WTC11 (cell line): Measurements from ENCODE around the gene PLSCR4. TPM values are rescaled to one million over a fixed set of nuclear protein-coding genes. Genes with fewer than 3 reads are reported as not detected.

ENCODE experiments used
- ATAC-seq: fragments of 200-7000 bp; cut with Tn5 transposase; 2 replicates; pipeline ENCODE4 v1.10.0; 2021; ENCODE audit warnings: mild to moderate bottlenecking, moderate library complexity
- CTCF ChIA-PET: fragments of 300-600 bp; sonication (Branson Sonifier 250); formaldehyde crosslinking; loops from one replicate; lab custom pipeline; 2021; ENCODE audit warnings: antibody characterized with exemption; lab: Charles Lee
- POLR2A ChIA-PET: fragments of 350-600 bp; sonication (Branson Sonifier 250); formaldehyde crosslinking; loops from one replicate; lab custom pipeline; 2021; ENCODE audit warnings: antibody characterized with exemption; lab: Charles Lee
- DNase-seq: peaks from one replicate; pipeline ENCODE4 v3.0.0; 2021; ENCODE audit warnings: low spot score
- H3K27ac Mint-ChIP-seq: 2 replicates; pipeline ENCODE4 v1.8.0; 2021; ENCODE audit warnings: mixed read lengths
- H3K27me3 Mint-ChIP-seq: 2 replicates; pipeline ENCODE4 v1.8.0; 2021; ENCODE audit warnings: low read depth, mild to moderate bottlenecking, moderate library complexity, mixed read lengths
- H3K36me3 Mint-ChIP-seq: 2 replicates; pipeline ENCODE4 v1.8.0; 2021; ENCODE audit warnings: mixed read lengths
- H3K4me1 Mint-ChIP-seq: 2 replicates; pipeline ENCODE4 v1.8.0; 2022; ENCODE audit warnings: mixed read lengths
- H3K4me3 Mint-ChIP-seq: 2 replicates; pipeline ENCODE4 v1.8.0; 2021; ENCODE audit warnings: mild to moderate bottlenecking, moderate library complexity, mixed read lengths
- H3K9me3 Mint-ChIP-seq: 2 replicates; pipeline ENCODE4 v1.8.0; 2021; ENCODE audit warnings: mixed read lengths
- CBFB ChIP-seq: sonication (generic); formaldehyde crosslinking; IDR thresholded peaks from 2 replicates; pipeline ENCODE4 v1.8.1; 2022; ENCODE audit warnings: mild to moderate bottlenecking, low read depth, missing genetic modification reagents
- ELF4 ChIP-seq: sonication (generic); formaldehyde crosslinking; IDR thresholded peaks from 2 replicates; pipeline ENCODE4 v1.8.1; 2022; ENCODE audit warnings: low read depth, mild to moderate bottlenecking, moderate library complexity, missing genetic modification reagents
- EMX1 ChIP-seq: fragments of 250-450 bp; sonication (Bioruptor Pico); IDR thresholded peaks from 2 replicates; pipeline ENCODE4 v1.8.0; 2021; ENCODE audit warnings: mild to moderate bottlenecking
- ESRRA ChIP-seq: sonication (generic); formaldehyde crosslinking; IDR thresholded peaks from 2 replicates; pipeline ENCODE4 v1.8.1; 2022; ENCODE audit warnings: mild to moderate bottlenecking, missing genetic modification reagents, borderline replicate concordance
- FOXJ3 ChIP-seq: sonication (generic); formaldehyde crosslinking; IDR thresholded peaks from 2 replicates; pipeline ENCODE4 v1.9.0; 2021; ENCODE audit warnings: missing genetic modification reagents, mild to moderate bottlenecking, borderline replicate concordance
- NFATC4 ChIP-seq: fragments of 250-450 bp; sonication (Bioruptor Pico); IDR thresholded peaks from 2 replicates; pipeline ENCODE4 v1.9.0; 2021; ENCODE audit warnings: mild to moderate bottlenecking
- OVOL2 ChIP-seq: fragments of 250-450 bp; sonication (Bioruptor Pico); IDR thresholded peaks from 2 replicates; pipeline ENCODE4 v1.9.0; 2021; ENCODE audit warnings: mild to moderate bottlenecking, borderline replicate concordance
- SMAD3 ChIP-seq: sonication (generic); formaldehyde crosslinking; IDR thresholded peaks from 2 replicates; pipeline ENCODE4 v1.8.0; 2022; ENCODE audit warnings: missing genetic modification reagents, mild to moderate bottlenecking, borderline replicate concordance
- SMAD4 ChIP-seq: sonication (generic); formaldehyde crosslinking; IDR thresholded peaks from 2 replicates; pipeline ENCODE4 v1.8.0; 2022; ENCODE audit warnings: mild to moderate bottlenecking, missing genetic modification reagents
- TCF7 ChIP-seq: sonication (generic); formaldehyde crosslinking; IDR thresholded peaks from 2 replicates; pipeline ENCODE4 v1.8.0; 2022; ENCODE audit warnings: mild to moderate bottlenecking, low read depth, missing genetic modification reagents, moderate library complexity
- ZNF219 ChIP-seq: sonication (generic); formaldehyde crosslinking; IDR thresholded peaks from 2 replicates; pipeline ENCODE4 v1.8.0; 2023; ENCODE audit warnings: missing genetic modification reagents, mild to moderate bottlenecking, borderline replicate concordance
- ZNF232 ChIP-seq: sonication (generic); formaldehyde crosslinking; IDR thresholded peaks from 2 replicates; pipeline ENCODE4 v1.8.0; 2022; ENCODE audit warnings: mild to moderate bottlenecking, missing genetic modification reagents
- ZNF317 ChIP-seq: sonication (generic); formaldehyde crosslinking; IDR thresholded peaks from 2 replicates; pipeline ENCODE4 v1.8.1; 2023; ENCODE audit warnings: low read depth, mild to moderate bottlenecking, moderate library complexity, missing genetic modification reagents, borderline replicate concordance
- total RNA-seq: library from RNA; stranded (reverse); gene quantifications from 3 replicates; pipeline ENCODE4 v1.2.3, GENCODE V29; 2021
- TF ChIP-seq, protein P1 (sequence below): sonication (generic); formaldehyde crosslinking; IDR thresholded peaks from 2 replicates; pipeline ENCODE4 v1.8.0; 2023; ENCODE audit warnings: missing genetic modification reagents, mild to moderate bottlenecking, borderline replicate concordance
- TF ChIP-seq, protein P2 (sequence below): sonication (generic); formaldehyde crosslinking; IDR thresholded peaks from 2 replicates; pipeline ENCODE4 v1.8.0; 2022; ENCODE audit warnings: mild to moderate bottlenecking, missing genetic modification reagents
- TF ChIP-seq, protein P3 (sequence below): sonication (generic); formaldehyde crosslinking; IDR thresholded peaks from 2 replicates; pipeline ENCODE4 v1.8.1; 2022; ENCODE audit warnings: mild to moderate bottlenecking, moderate library complexity, missing genetic modification reagents
- TF ChIP-seq, protein P4 (sequence below): sonication (generic); formaldehyde crosslinking; IDR thresholded peaks from 2 replicates; pipeline ENCODE4 v1.8.0; 2023; ENCODE audit warnings: mild to moderate bottlenecking, missing genetic modification reagents
- TF ChIP-seq, protein P5 (sequence below): sonication (generic); formaldehyde crosslinking; IDR thresholded peaks from 2 replicates; pipeline ENCODE4 v1.8.0; 2022; ENCODE audit warnings: mild to moderate bottlenecking, missing genetic modification reagents
- TF ChIP-seq, protein P6 (sequence below): sonication (generic); formaldehyde crosslinking; conservative IDR thresholded peaks from 2 replicates; pipeline ENCODE4 v1.8.1; 2022; ENCODE audit warnings: mild to moderate bottlenecking, missing genetic modification reagents
- TF ChIP-seq, protein P7 (sequence below): sonication (generic); formaldehyde crosslinking; IDR thresholded peaks from 2 replicates; pipeline ENCODE4 v1.8.1; 2022; ENCODE audit warnings: mild to moderate bottlenecking, missing genetic modification reagents, moderate library complexity, borderline replicate concordance
- TF ChIP-seq, protein P8 (sequence below): fragments of 200-600 bp; IDR thresholded peaks from 2 replicates; pipeline ENCODE4 v1.8.0; 2022; ENCODE audit warnings: antibody characterized with exemption

The PLSCR4 gene
- total RNA-seq, 1 experiment from 2014 or later, result 3.5 TPM

DNA sequence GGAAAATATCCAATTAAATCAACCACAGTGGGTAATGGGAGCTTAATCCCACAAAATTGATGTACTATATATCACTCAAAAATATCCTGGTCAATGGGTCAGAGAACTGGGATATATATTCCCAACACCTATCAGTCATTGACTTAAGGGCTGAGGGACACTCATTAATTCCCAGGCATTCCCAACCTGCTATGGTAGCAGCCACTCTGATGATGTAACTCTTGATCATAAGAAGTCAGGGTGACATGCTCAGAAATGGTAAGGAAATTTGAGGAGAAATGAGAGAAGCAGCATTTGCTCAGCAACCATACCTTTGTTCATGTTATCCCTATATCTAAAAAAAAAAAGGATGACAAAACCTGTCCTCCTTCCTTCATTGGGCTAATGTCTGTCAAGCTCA is 86.8 kb downstream of the PLSCR4 start (continued):
- TF ChIP-seq, protein P1, sequence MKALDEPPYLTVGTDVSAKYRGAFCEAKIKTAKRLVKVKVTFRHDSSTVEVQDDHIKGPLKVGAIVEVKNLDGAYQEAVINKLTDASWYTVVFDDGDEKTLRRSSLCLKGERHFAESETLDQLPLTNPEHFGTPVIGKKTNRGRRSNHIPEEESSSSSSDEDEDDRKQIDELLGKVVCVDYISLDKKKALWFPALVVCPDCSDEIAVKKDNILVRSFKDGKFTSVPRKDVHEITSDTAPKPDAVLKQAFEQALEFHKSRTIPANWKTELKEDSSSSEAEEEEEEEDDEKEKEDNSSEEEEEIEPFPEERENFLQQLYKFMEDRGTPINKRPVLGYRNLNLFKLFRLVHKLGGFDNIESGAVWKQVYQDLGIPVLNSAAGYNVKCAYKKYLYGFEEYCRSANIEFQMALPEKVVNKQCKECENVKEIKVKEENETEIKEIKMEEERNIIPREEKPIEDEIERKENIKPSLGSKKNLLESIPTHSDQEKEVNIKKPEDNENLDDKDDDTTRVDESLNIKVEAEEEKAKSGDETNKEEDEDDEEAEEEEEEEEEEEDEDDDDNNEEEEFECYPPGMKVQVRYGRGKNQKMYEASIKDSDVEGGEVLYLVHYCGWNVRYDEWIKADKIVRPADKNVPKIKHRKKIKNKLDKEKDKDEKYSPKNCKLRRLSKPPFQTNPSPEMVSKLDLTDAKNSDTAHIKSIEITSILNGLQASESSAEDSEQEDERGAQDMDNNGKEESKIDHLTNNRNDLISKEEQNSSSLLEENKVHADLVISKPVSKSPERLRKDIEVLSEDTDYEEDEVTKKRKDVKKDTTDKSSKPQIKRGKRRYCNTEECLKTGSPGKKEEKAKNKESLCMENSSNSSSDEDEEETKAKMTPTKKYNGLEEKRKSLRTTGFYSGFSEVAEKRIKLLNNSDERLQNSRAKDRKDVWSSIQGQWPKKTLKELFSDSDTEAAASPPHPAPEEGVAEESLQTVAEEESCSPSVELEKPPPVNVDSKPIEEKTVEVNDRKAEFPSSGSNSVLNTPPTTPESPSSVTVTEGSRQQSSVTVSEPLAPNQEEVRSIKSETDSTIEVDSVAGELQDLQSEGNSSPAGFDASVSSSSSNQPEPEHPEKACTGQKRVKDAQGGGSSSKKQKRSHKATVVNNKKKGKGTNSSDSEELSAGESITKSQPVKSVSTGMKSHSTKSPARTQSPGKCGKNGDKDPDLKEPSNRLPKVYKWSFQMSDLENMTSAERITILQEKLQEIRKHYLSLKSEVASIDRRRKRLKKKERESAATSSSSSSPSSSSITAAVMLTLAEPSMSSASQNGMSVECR (CRISPR knock-in tag), result no peak

DNA sequence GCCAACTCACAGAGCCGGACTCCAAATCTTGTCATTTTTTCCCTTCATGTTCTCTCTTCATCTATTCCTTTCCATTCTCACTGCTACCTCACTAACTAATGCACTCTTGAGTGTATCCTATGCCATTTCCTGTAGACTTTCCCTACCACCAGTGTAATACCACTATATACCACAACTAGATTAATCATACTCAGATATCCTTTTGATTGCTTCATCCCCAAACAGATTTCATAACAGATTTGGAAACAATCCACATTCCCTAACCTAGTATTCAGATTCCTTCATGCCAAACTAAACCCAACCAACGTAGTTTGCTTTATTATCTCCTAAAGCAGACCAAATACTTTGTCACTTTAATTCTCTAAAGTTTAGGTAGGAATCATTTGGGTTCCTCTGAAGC is 87.3 kb downstream of the PLSCR4 start:
- no peaks in the 10 kb centered on the region for H3K9me3 Mint-ChIP-seq
- H3K4me1 Mint-ChIP-seq, result peaks cover 50% of the 10 kb centered on the region
- TF ChIP-seq EMX1 (no peak), SMAD3 (no peak), SMAD4 (CRISPR knock-in tag) (no peak), ELF4 (CRISPR knock-in tag) (no peak), ZNF317 (CRISPR knock-in tag) (no peak), TCF7 (CRISPR knock-in tag) (no peak), NFATC4 (CRISPR knock-in tag) (no peak)
- TF ChIP-seq, protein P2, sequence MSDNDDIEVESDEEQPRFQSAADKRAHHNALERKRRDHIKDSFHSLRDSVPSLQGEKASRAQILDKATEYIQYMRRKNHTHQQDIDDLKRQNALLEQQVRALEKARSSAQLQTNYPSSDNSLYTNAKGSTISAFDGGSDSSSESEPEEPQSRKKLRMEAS (CRISPR knock-in tag), result no peak
- TF ChIP-seq, protein P3, sequence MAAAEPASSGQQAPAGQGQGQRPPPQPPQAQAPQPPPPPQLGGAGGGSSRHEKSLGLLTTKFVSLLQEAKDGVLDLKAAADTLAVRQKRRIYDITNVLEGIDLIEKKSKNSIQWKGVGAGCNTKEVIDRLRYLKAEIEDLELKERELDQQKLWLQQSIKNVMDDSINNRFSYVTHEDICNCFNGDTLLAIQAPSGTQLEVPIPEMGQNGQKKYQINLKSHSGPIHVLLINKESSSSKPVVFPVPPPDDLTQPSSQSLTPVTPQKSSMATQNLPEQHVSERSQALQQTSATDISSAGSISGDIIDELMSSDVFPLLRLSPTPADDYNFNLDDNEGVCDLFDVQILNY (CRISPR knock-in tag), result no peak
- TF ChIP-seq, protein P4, sequence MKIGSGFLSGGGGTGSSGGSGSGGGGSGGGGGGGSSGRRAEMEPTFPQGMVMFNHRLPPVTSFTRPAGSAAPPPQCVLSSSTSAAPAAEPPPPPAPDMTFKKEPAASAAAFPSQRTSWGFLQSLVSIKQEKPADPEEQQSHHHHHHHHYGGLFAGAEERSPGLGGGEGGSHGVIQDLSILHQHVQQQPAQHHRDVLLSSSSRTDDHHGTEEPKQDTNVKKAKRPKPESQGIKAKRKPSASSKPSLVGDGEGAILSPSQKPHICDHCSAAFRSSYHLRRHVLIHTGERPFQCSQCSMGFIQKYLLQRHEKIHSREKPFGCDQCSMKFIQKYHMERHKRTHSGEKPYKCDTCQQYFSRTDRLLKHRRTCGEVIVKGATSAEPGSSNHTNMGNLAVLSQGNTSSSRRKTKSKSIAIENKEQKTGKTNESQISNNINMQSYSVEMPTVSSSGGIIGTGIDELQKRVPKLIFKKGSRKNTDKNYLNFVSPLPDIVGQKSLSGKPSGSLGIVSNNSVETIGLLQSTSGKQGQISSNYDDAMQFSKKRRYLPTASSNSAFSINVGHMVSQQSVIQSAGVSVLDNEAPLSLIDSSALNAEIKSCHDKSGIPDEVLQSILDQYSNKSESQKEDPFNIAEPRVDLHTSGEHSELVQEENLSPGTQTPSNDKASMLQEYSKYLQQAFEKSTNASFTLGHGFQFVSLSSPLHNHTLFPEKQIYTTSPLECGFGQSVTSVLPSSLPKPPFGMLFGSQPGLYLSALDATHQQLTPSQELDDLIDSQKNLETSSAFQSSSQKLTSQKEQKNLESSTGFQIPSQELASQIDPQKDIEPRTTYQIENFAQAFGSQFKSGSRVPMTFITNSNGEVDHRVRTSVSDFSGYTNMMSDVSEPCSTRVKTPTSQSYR (CRISPR knock-in tag), result no peak
- TF ChIP-seq, protein P5, sequence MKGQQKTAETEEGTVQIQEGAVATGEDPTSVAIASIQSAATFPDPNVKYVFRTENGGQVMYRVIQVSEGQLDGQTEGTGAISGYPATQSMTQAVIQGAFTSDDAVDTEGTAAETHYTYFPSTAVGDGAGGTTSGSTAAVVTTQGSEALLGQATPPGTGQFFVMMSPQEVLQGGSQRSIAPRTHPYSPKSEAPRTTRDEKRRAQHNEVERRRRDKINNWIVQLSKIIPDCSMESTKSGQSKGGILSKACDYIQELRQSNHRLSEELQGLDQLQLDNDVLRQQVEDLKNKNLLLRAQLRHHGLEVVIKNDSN, result no peak
- ATAC-seq (no peak), DNase-seq (no peak)
- H3K36me3 Mint-ChIP-seq, result no peaks in the 10 kb centered on the region
- ChIA-PET CTCF (interaction anchor here (1.0 to 1.1 kb wide), 2 partner anchors 26 to 98 kb away, joined by 3 to 6 read pairs; no protein-coding TSS in a partner anchor), POLR2A (no interaction called here)
- peak overlapping the region; percentile 2; the same call in 1 of the 2 replicates for H3K27ac Mint-ChIP-seq
- H3K27me3 Mint-ChIP-seq, result peaks cover 16% of the 10 kb centered on the region
- no peak overlapping the region for H3K4me3 Mint-ChIP-seq

DNA sequence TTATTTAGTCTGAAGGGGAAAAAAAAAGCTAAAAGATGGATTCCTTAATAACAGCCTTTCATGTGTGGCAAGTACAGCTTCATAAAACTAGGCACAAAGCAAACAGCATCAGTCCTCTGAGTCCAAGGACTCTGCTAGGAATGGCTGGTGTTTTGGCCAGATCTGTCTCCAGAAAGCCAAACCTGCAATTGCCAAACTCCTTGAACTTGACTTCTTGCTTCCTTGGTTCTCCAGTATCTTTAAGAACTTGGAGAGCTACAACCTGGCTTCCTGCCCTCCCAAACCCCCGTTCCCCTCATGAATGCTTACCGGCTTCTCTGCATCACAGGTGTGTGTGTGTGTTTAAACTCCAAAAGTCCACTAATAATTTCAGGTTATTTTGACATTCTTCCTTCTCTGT is 88.3 kb downstream of the PLSCR4 start:
- Mint-ChIP-seq H3K27ac (no peak overlapping the region), H3K4me1 (peaks cover 58% of the 10 kb centered on the region), H3K36me3 (no peaks in the 10 kb centered on the region), H3K9me3 (no peaks in the 10 kb centered on the region), H3K27me3 (peaks cover 16% of the 10 kb centered on the region), H3K4me3 (peak overlapping the region; percentile 73)
- no peak for DNase-seq
- CTCF ChIA-PET, result interaction anchor here (1.0 kb wide), 1 partner anchor 27 kb away, joined by 6 read pairs; no protein-coding TSS in a partner anchor
- ATAC-seq, result no peak
- POLR2A ChIA-PET, result no interaction called here
- TF ChIP-seq CBFB (CRISPR knock-in tag), result no peak
- no peak for TF ChIP-seq FOXJ3 (CRISPR knock-in tag)
- no peak for TF ChIP-seq ESRRA (CRISPR knock-in tag)
- TF ChIP-seq, protein P6, sequence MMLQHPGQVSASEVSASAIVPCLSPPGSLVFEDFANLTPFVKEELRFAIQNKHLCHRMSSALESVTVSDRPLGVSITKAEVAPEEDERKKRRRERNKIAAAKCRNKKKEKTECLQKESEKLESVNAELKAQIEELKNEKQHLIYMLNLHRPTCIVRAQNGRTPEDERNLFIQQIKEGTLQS (CRISPR knock-in tag), result no peak
- TF ChIP-seq ZNF219, result no peak
- TF ChIP-seq ZNF232 (CRISPR knock-in tag), result no peak
- TF ChIP-seq, protein P7, sequence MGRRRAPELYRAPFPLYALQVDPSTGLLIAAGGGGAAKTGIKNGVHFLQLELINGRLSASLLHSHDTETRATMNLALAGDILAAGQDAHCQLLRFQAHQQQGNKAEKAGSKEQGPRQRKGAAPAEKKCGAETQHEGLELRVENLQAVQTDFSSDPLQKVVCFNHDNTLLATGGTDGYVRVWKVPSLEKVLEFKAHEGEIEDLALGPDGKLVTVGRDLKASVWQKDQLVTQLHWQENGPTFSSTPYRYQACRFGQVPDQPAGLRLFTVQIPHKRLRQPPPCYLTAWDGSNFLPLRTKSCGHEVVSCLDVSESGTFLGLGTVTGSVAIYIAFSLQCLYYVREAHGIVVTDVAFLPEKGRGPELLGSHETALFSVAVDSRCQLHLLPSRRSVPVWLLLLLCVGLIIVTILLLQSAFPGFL (CRISPR knock-in tag), result no peak
- TF ChIP-seq OVOL2 (CRISPR knock-in tag), result no peak
- TF ChIP-seq, protein P8, sequence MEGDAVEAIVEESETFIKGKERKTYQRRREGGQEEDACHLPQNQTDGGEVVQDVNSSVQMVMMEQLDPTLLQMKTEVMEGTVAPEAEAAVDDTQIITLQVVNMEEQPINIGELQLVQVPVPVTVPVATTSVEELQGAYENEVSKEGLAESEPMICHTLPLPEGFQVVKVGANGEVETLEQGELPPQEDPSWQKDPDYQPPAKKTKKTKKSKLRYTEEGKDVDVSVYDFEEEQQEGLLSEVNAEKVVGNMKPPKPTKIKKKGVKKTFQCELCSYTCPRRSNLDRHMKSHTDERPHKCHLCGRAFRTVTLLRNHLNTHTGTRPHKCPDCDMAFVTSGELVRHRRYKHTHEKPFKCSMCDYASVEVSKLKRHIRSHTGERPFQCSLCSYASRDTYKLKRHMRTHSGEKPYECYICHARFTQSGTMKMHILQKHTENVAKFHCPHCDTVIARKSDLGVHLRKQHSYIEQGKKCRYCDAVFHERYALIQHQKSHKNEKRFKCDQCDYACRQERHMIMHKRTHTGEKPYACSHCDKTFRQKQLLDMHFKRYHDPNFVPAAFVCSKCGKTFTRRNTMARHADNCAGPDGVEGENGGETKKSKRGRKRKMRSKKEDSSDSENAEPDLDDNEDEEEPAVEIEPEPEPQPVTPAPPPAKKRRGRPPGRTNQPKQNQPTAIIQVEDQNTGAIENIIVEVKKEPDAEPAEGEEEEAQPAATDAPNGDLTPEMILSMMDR, result no peak
